ENCODE results near the gene ZGPAT. TPM values are rescaled to one million over a fixed set of nuclear protein-coding genes. Genes with fewer than 3 reads are reported as not detected.
A peak's percentile ranks its signal among the peaks of the same experiment; 100 is the strongest.

The ZGPAT gene
- total and polyA plus RNA-seq, 2 of the 13 experiments (the other 11 are each of a cell fraction or from before 2014, with no cell fraction given): 23.0 to 41.9 TPM

DNA sequence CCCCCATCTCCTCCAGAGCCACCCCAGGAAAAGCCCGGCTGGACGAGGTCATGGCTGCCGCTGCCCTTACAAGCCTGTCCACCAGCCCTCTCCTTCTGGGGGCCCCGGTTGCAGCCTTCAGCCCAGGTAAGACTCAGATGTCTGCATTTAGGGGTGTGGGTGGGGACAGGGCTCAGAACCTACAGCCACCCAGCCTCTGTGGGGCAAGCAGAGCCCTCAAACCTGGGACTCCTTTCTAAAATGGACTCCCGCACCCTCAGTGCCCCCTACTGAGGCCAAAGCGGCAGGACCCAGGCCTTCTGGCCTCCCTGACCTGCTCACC lies 33.5 kb downstream of the ZGPAT start (continued):
- no peak for TF ChIP-seq ZNF34 (CRISPR knock-in tag; IDR thresholded peaks at IDR 0.05; ENCODE audit: borderline replicate concordance)
- TF ChIP-seq FOXO1 (CRISPR knock-in tag; IDR thresholded peaks at IDR 0.05): no peak
- TF ChIP-seq, protein P1, sequence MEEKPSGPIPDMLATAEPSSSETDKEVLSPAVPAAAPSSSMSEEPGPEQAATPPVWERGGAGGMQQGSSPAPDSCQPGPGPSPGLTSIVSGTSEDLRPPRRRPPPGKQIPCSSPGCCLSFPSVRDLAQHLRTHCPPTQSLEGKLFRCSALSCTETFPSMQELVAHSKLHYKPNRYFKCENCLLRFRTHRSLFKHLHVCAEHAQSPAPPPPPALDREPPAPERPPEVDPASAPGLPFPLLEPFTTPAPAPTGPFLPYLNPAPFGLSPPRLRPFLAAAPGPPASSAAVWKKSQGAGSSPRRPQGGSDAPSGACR (CRISPR knock-in tag; IDR thresholded peaks at IDR 0.05): peak; percentile 13; the same call in 1 of the 2 replicates
- no peak for TF ChIP-seq KDM6A (CRISPR knock-in tag; IDR thresholded peaks at IDR 0.05; ENCODE audit: low read depth)
- peak; percentile 47; the same call in 1 of the 2 replicates for TF ChIP-seq ZNF468 (CRISPR knock-in tag; IDR thresholded peaks at IDR 0.05)
- no peak for TF ChIP-seq ZNF383 (CRISPR knock-in tag; IDR thresholded peaks at IDR 0.05; ENCODE audit: borderline replicate concordance)
- TF ChIP-seq ZKSCAN5 (CRISPR knock-in tag; IDR thresholded peaks at IDR 0.05): 0 out of 2 replicates have a peak, but pooled peaks have one; percentile 32
- TF ChIP-seq, protein P2, sequence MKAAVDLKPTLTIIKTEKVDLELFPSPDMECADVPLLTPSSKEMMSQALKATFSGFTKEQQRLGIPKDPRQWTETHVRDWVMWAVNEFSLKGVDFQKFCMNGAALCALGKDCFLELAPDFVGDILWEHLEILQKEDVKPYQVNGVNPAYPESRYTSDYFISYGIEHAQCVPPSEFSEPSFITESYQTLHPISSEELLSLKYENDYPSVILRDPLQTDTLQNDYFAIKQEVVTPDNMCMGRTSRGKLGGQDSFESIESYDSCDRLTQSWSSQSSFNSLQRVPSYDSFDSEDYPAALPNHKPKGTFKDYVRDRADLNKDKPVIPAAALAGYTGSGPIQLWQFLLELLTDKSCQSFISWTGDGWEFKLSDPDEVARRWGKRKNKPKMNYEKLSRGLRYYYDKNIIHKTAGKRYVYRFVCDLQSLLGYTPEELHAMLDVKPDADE (CRISPR knock-in tag; IDR thresholded peaks at IDR 0.05): no peak
- no peak for TF ChIP-seq MEF2D (CRISPR knock-in tag; IDR thresholded peaks at IDR 0.05)
- TF ChIP-seq HNRNPL (IDR thresholded peaks at IDR 0.05; ENCODE audit: low read depth, low read length): no peak
- no peak for TF ChIP-seq NFE2 (CRISPR knock-in tag; IDR thresholded peaks at IDR 0.05)
- TF ChIP-seq, protein P3, sequence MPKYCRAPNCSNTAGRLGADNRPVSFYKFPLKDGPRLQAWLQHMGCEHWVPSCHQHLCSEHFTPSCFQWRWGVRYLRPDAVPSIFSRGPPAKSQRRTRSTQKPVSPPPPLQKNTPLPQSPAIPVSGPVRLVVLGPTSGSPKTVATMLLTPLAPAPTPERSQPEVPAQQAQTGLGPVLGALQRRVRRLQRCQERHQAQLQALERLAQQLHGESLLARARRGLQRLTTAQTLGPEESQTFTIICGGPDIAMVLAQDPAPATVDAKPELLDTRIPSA (CRISPR knock-in tag; IDR thresholded peaks at IDR 0.05; ENCODE audit: borderline replicate concordance): no peak
- TF ChIP-seq ZNF878 (CRISPR knock-in tag; IDR thresholded peaks at IDR 0.05): no peak
- no peak for TF ChIP-seq ZNF232 (CRISPR knock-in tag; IDR thresholded peaks at IDR 0.05; ENCODE audit: borderline replicate concordance)
- TF ChIP-seq, protein P4, sequence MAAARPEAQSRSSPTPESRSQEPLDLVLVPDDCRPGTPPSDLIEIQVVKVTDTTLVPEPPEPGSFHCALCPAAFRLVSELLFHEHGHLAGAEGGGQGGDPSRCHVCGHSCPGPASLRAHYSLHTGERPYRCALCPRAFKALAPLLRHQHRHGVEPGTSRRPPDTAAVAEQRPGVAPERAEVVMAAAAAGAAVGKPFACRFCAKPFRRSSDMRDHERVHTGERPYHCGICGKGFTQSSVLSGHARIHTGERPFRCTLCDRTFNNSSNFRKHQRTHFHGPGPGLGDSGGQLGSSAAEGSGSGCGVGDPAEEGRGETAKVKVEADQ (CRISPR knock-in tag; IDR thresholded peaks at IDR 0.05; ENCODE audit: borderline replicate concordance): no peak
- TF ChIP-seq, protein P5, sequence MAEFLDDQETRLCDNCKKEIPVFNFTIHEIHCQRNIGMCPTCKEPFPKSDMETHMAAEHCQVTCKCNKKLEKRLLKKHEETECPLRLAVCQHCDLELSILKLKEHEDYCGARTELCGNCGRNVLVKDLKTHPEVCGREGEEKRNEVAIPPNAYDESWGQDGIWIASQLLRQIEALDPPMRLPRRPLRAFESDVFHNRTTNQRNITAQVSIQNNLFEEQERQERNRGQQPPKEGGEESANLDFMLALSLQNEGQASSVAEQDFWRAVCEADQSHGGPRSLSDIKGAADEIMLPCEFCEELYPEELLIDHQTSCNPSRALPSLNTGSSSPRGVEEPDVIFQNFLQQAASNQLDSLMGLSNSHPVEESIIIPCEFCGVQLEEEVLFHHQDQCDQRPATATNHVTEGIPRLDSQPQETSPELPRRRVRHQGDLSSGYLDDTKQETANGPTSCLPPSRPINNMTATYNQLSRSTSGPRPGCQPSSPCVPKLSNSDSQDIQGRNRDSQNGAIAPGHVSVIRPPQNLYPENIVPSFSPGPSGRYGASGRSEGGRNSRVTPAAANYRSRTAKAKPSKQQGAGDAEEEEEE (CRISPR knock-in tag; IDR thresholded peaks at IDR 0.05; ENCODE audit: borderline replicate concordance): no peak
- TF ChIP-seq KLF12 (CRISPR knock-in tag; IDR thresholded peaks at IDR 0.05; ENCODE audit: borderline replicate concordance): no peak; the same call in 1 of the 2 replicates
- TF ChIP-seq, protein P6, sequence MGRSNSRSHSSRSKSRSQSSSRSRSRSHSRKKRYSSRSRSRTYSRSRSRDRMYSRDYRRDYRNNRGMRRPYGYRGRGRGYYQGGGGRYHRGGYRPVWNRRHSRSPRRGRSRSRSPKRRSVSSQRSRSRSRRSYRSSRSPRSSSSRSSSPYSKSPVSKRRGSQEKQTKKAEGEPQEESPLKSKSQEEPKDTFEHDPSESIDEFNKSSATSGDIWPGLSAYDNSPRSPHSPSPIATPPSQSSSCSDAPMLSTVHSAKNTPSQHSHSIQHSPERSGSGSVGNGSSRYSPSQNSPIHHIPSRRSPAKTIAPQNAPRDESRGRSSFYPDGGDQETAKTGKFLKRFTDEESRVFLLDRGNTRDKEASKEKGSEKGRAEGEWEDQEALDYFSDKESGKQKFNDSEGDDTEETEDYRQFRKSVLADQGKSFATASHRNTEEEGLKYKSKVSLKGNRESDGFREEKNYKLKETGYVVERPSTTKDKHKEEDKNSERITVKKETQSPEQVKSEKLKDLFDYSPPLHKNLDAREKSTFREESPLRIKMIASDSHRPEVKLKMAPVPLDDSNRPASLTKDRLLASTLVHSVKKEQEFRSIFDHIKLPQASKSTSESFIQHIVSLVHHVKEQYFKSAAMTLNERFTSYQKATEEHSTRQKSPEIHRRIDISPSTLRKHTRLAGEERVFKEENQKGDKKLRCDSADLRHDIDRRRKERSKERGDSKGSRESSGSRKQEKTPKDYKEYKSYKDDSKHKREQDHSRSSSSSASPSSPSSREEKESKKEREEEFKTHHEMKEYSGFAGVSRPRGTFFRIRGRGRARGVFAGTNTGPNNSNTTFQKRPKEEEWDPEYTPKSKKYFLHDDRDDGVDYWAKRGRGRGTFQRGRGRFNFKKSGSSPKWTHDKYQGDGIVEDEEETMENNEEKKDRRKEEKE (IDR thresholded peaks at IDR 0.05): no peak
- TF ChIP-seq ESRRA (CRISPR knock-in tag; IDR thresholded peaks at IDR 0.05; ENCODE audit: low read depth): no peak
- TF ChIP-seq, protein P7, sequence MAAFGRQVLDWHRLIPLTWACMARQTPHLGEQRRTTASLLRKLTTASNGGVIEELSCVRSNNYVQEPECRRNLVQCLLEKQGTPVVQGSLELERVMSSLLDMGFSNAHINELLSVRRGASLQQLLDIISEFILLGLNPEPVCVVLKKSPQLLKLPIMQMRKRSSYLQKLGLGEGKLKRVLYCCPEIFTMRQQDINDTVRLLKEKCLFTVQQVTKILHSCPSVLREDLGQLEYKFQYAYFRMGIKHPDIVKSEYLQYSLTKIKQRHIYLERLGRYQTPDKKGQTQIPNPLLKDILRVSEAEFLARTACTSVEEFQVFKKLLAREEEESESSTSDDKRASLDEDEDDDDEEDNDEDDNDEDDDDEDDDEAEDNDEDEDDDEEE (CRISPR knock-in tag; IDR thresholded peaks at IDR 0.05): no peak
- no peak for TF ChIP-seq ZBTB1 (CRISPR knock-in tag; IDR thresholded peaks at IDR 0.05; ENCODE audit: borderline replicate concordance)
